ENCODE results near the gene EIF2AK2.
"Not testable (repeated sequence)": the region's sequence is repeated elsewhere in the genome, so short reads cannot be mapped to it uniquely, and the experiment has no call there.

The EIF2AK2 gene

DNA sequence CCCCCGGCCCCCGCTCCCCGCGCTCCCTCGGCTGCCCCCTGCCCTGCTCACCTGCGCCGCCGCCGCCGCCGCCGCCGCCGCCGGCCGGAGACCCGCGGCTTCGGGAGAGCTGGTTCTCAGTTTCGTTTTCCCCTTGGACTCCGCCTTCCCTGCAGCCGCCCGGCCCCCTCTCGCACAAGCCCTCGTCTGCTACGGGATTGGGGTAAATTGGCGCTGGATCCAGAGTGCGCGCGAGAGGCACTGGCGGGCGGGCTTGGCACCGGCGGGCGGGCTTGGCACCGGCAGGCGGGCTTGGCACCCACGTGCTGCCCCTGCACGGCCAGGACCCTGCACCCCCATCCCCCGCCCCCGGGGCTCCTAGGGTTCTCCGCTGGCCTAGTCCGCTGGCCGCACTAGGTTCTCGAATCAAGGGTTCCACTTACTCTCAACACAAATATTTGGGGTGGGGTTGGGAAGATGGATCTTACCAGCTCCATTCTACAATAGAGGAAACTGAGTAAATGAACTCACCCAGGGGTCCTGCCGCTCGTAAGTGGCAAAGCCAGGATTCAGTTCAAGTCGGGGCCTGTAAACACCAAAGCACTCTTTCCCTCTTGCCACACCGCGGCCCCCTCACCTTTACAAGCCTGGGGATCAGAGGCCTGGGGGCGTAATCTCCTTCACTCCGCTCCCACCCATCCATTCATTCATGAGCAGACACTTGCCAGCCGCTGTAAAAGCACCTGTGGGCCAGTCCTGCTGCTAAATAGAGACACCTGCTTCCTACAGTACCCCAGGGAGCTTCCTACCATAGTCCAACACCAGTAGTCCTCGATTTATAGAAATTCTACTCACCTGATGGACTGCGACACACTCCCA is at the start of gene EIF2AK2:
TSS of gene EIF2AK2 (minus strand) at position 124 of the 858 bp plus-strand sequence. CDS start 9,174 bp downstream, outside the sequence.
- DNase-seq (ENCODE audit: low read depth in 2 of 2) = peak; percentile 70

GRCh38 chr2:37205689-37206341 is 49.0 kb upstream of the EIF2AK2 start:
- no peak for DNase-seq (ENCODE audit: low read depth in 2 of 2)

DNA sequence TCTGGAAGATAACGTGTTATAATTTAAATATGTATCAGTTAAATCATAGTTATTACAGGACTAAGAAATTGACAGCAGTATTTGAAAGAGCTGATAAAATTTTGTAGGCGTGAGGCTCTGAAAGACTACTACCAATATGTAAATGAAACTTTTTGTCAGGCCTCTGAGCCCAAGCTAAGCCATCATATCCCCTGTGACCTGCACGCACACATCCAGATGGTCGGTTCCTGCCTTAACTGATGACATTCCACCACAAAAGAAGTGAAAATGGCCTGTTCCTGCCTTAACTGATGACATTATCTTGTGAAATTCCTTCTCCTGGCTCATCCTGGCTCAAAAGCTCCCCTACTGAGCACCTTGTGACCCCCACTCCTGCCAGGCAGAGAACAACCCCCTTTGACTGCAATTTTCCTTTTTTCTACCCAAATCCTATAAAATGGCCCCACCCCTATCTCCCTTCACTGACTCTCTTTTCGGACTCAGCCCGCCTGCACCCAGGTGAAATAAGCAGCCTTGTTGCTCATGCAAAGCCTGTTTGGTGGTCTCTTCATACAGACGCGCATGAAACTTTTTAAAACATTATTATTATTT is 48.4 kb upstream of the EIF2AK2 start:
- not testable (repeated sequence) for DNase-seq (ENCODE audit: low read depth in 2 of 2)

DNA sequence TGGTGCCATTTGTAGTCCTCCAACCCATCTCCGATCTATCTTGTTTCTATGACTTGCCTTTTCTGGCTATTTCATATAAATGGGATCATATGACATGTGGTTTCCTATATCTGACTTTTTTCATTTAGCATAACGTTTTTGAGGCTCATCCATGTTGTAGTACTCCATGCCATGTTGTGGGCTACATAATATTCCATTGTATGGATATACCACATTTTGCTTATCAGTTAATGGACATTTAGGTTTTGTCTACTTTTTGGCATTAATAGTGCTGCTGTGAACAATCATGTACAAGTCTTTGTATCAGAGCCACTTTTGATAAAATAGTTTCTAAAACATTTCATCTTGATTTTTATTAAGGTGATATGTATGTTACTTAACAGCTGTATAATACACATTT is 46.9 kb upstream of the EIF2AK2 start:
- DNase-seq (ENCODE audit: low read depth in 2 of 2) = no peak

- peak; percentile 17 to 18 for DNase-seq (ENCODE audit: low read depth in 2 of 2)
These were observed 45.0 kb upstream of the EIF2AK2 start for GRCh38 chr2:37201766-37202165.

GRCh38 chr2:37201208-37201607 is 44.4 kb upstream of the EIF2AK2 start:
- no peak for DNase-seq (ENCODE audit: low read depth in 2 of 2)

DNA sequence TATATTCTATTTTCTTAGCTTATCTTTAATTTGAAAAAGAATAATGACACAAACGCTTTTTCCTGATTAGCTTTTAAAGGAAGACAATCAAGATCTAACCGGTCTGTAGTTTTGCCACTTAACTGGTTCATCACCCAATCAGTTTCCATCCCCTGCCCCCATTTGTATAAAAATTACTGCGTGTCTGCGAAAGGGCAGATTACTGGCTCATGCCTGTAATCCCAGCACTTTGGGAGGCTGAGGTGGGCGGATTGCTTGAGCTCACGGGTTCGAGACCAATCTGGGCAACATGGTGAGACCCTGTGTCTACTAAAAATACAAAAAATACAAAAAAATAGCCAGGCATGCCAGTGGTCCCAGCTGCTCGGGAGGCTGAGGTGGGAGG is 41.9 kb upstream of the EIF2AK2 start:
- DNase-seq (ENCODE audit: low read depth in 2 of 2) = no peak

DNA sequence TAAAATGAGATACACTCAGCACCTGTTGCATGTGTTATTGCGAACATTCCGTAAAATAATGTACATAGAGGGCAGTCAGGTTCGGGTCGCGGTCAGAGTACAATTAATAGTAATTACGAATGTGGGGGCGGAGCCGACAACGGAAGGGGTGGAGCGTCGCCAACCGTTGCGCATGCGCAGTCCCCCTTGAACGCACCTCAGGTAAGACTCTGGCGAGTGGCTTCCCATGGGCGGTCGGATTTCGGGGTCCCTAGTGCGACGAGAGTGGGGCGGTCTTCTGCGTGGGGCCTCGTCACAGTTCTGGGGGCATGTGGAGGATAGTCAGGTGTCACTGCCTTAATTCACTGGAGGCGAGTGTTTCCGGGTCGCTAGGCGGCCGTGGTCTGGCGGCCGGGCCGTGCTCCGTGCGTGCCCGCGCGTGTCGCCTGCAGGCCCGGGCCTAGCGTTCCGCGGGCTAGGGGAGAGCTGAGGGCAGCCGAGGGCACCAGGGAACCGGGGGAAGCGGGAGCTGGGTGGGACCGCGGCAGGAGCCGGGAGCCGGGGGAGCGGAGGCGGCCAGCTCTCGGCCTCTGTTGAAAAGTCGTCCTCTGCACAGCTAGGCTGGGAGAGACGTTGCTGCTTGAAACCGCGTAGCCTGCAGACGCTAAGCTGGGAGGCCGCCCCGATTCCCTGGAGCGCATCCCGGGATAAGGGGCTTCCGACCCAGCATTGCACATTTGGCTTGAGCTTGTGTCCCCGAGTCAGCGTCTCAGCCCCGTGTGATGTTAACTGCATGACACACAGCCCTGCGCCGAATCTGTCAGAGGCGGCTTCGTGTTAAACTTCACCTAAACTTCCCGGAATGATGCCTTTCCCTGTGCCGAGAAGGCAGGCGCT is 39.8 kb upstream of the EIF2AK2 start, which contains the start of gene CEBPZOS:
TSS of gene CEBPZOS (plus strand) at position 177 of the 876 bp plus-strand sequence. CDS start 3,209 bp downstream, outside the sequence.
- DNase-seq (ENCODE audit: low read depth in 2 of 2) = peak; percentile 77 to 85

DNA sequence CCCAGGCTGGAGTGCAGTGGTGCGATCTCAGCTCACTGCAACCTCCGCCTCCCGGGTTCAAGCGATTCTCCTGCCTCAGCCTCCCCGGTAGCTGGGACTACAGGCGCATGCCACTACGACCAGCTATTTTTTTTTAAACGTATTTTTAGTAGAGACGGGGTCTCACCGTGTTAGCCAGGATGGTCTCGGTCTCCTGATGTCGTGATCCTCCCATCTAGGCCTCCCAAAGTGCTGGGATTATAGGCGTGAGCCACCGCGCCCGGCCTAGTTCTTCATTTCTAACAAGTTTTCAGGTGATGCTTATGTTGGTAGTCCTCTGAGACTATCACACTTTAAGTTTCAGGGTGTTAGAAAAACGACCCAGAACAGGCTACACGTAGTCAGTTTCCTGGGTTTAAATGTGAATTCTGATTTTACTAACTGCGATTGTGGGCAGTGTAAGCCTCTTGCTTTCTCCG is 39.1 kb upstream of the EIF2AK2 start:
- not testable (repeated sequence) for DNase-seq (ENCODE audit: low read depth in 2 of 2)

GRCh38 chr2:37192551-37192950 is 35.8 kb upstream of the EIF2AK2 start:
- DNase-seq (ENCODE audit: low read depth in 2 of 2) = no peak

DNA sequence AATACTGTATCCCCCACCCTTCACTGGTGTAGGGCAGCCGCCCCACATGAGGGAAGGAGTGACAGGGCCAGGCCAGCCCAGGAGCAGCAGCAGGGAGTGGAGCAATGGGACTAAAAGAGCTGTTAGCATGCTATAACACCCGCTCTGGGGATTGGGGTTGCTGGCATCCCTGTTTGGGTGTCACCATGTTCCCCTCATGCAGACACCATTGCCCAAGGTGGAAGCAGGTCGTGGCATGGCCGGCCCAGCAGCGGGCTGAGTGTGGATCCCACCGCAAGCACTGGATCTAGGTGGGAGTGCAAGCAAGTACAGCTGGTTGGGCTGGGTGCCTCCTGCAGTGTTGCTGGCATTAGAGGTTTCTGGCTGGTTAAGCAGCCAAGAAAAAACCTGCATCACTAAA is 35.0 kb upstream of the EIF2AK2 start:
- DNase-seq (ENCODE audit: low read depth in 2 of 2) = no peak

DNA sequence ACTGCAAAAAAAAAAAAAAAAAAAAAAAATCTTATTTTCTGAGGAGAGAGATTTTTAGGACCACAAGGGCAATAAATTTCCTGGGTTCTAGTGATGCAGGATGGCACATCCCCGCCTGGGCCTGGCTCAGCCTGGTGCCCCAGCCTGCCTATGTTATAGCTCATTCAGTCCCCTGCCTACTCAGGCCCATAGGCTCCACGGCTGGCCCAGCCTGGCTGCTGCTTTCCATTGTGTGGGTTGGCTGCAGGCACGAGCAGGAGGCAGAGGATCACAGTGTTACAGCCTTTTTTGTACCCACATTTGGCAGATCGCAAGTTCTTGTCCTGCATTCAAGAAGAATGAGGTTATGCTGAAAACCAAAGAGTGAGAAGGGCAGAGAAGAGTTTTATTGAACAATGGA is 34.5 kb upstream of the EIF2AK2 start:
- DNase-seq (ENCODE audit: low read depth in 2 of 2) = no peak

DNA sequence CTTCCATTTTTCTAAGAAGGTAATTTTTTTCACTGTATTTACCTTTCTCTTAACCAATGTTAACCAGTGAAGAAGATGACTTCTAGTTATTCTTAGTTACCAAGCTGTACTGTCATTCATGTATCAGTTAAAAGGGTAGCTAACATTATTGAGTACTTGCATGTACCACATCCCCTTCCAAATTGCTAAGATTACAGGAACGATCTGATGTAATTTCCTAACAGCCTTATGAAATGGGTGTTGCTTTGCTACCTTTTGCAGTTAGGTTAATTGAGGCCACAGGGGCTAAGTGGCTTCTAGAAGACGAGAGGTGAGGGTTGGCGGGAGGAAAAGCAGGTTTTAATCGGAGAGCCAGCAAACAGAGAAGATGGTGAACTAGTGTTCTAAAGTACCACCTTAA is 33.5 kb upstream of the EIF2AK2 start:
- no peak for DNase-seq (ENCODE audit: low read depth in 2 of 2)

GRCh38 chr2:37189452-37190153 is 32.8 kb upstream of the EIF2AK2 start:
- DNase-seq (ENCODE audit: low read depth in 2 of 2) = no peak

DNA sequence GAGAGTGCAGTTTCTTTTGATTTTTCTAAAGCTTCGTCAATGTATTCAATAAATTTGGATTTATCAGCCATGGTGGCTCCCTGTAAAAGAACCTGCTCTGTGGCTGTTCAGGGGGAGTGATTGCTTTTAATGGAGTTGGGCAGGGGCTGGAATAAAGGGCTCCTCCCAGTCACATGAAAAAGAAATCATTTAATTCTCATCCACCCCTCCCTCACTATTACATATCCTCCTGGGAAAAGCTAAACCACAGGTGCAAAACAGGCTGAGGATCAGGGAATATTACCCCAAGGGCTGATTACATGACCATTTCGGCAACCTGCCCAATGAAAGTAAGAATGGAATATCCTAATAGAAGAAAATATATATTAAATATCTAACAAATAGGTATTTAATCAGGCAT is 31.8 kb upstream of the EIF2AK2 start, which contains the start of gene SULT6B1:
TSS of gene SULT6B1 (minus strand) at position 101 of the 400 bp plus-strand sequence. CDS start at position 71, 30 bp downstream.
- no peak for DNase-seq (ENCODE audit: low read depth in 2 of 2)

DNA sequence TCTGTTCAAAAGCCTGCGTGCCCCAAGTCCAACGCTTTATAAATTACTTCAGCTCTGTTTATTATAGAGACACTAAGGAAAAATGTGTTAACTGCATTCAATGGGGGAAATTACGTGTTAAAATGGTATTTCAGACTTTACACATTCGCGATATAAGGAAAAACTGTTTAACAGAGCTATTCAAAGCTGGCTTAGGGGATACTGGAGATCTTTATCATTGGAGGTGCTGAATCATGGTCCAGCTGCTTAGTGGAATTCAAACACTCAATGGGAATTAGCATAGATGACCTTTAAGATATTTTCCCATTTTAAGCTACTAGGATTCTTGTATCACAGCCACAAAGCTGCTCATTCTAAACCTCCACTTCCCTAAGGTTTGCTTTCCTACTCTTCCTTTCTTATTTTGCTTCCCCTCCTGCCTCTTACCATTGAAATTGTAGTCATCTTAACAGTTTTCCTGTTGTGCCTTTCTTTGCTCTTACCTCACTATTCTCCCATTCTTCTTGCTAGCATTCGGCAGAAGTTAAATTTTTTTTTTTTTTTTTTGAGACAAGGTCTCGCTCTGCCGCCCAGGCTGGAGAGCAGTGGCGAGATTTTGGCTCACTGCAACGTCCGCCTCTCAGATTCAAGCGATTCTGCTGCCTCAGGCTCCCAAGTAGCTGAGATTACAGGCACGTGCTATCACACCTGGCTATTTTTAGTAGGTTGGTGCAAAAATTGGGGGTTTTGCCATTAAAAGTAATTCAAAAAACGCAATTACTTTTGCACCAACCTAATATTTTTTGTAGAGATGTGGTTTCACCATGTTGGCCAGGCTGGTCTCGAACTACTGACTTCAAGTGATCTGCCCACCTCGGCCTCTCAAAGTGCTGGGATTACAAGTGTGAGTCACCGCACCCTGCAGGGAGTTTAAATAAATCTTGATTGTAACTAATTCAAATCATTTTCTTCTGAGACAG is 25.2 kb upstream of the EIF2AK2 start:
- DNase-seq (ENCODE audit: low read depth in 2 of 2) = no peak

GRCh38 chr2:37180640-37181039 is 23.9 kb upstream of the EIF2AK2 start:
- DNase-seq (ENCODE audit: low read depth in 2 of 2) = no peak

DNA sequence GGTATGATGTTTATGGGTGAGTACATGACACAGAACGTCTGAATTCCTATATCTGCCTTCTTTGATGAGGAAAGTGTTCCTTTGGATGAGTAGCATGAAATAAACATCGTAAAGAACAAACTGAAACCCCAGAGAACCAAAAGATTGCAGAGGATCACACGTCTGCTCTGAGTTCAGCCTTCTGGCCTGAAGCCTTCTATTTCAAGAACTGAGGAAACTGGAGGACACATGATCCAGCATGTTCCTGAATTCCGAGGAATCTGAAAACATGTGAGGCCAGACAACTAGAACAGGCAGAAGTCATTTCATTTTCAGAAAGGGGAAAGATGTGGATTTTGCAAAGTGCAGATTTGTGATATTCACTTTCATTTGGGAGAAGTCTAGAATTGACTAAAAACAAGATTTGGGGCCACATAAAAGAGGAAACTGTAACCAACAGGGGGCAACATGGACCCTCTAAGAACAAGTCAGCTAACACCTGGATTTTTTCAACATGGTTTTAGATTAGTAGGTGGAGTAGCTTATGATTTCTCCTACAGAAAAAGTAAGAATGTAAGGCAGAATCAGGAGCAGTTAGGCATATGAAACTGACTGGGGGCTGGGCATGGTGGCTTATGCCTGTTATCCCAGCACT is 23.3 kb upstream of the EIF2AK2 start:
- DNase-seq (ENCODE audit: low read depth in 2 of 2) = no peak

DNA sequence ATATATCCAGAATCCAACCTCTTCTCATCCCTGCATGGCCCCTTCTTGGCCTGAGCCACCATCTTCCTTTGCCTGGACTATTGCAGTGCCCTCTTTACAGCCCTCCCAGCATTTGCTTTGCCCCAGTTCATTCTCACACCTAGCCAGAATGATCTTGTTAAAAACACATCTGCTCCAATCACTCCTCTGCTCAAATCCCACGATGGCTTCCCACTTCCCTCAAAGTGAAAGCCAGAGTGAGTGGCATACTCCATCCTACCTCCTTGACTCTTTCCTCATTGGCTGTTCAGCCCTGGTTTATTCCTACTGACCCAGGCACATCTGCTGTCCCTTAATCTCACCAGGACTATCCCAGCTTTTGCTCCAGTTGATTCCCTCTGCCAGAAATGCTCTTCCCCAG is 17.0 kb upstream of the EIF2AK2 start:
- no peak for DNase-seq (ENCODE audit: low read depth in 2 of 2)
